Measurements from ENCODE around the gene RNF40.
"Not testable (repeated sequence)": the region's sequence is repeated elsewhere in the genome, so short reads cannot be mapped to it uniquely, and the experiment has no call there.

- TF ChIP-seq, protein P1, sequence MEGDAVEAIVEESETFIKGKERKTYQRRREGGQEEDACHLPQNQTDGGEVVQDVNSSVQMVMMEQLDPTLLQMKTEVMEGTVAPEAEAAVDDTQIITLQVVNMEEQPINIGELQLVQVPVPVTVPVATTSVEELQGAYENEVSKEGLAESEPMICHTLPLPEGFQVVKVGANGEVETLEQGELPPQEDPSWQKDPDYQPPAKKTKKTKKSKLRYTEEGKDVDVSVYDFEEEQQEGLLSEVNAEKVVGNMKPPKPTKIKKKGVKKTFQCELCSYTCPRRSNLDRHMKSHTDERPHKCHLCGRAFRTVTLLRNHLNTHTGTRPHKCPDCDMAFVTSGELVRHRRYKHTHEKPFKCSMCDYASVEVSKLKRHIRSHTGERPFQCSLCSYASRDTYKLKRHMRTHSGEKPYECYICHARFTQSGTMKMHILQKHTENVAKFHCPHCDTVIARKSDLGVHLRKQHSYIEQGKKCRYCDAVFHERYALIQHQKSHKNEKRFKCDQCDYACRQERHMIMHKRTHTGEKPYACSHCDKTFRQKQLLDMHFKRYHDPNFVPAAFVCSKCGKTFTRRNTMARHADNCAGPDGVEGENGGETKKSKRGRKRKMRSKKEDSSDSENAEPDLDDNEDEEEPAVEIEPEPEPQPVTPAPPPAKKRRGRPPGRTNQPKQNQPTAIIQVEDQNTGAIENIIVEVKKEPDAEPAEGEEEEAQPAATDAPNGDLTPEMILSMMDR (IDR thresholded peaks at IDR 0.05) = not testable (repeated sequence)
- TF ChIP-seq POLR2A (IDR thresholded peaks at IDR 0.05) = not testable (repeated sequence)
Measured at GRCh38 chr16:30809675-30810074, 47.6 kb downstream of the RNF40 start.
